GM12878 (cell line): ENCODE measurements around the gene LAMA2. TPM values are rescaled to one million over a fixed set of nuclear protein-coding genes. Genes with fewer than 3 reads are reported as not detected.

Source experiments
- ATAC-seq: fragments of 200-7000 bp; cut with Tn5 transposase; 3 replicates; pipeline ENCODE4 v1.9.1; 2020; ENCODE audit warnings: mild to moderate bottlenecking, moderate library complexity
- BruUV-seq: library from RNA; stranded (reverse); fragments of 400-500 nt; replicated peaks from 2 replicates; lab custom pipeline; 2021; lab: Mats Ljungman, UMichigan
- CTCF ChIA-PET: fragments of 300-600 bp; sonication (Branson Sonifier 250); formaldehyde crosslinking; extraction: SDS; loops from one replicate; lab custom pipeline; 2021; ENCODE audit warnings: inconsistent platforms; lab: Yijun Ruan, JAX
- POLR2A ChIA-PET: fragments of 350-600 bp; formaldehyde crosslinking; extraction: SDS; loops from one replicate; lab custom pipeline; 2021; ENCODE audit warnings: inconsistent platforms; lab: Charles Lee
- RAD21 ChIA-PET: fragments of 300-600 bp; sonication (Branson Sonifier 250); formaldehyde crosslinking; loops from one replicate; lab custom pipeline; 2023; ENCODE audit warnings: antibody characterized with exemption; ENCODE audit not compliant: unreplicated experiment; lab: Charles Lee
- SMC1A ChIA-PET: fragments of 300-600 bp; sonication (Branson Sonifier 250); formaldehyde crosslinking; loops from one replicate; lab custom pipeline; 2023; ENCODE audit not compliant: unreplicated experiment, uncharacterized antibody; lab: Charles Lee
- DNase-seq: peaks from one replicate; pipeline ENCODE4 v3.0.0-alpha.2; 2011; ENCODE audit warnings: low read depth, low spot score
- FAIRE-seq: peaks from 3 replicates; lab custom pipeline; 2011; peaks lifted over from hg19 to GRCh38; lab: Jason Lieb, UNC
- H2AFZ ChIP-seq: 2 replicates; pipeline ENCODE4 v1.6.0; 2011; ENCODE audit warnings: low read depth, low read length, control low read depth; ENCODE audit not compliant: control insufficient read depth
- H3K27ac ChIP-seq: 2 replicates; pipeline ENCODE4 v1.5.1; 2011; ENCODE audit warnings: control low read depth; ENCODE audit not compliant: control insufficient read depth, insufficient read depth
- H3K27me3 ChIP-seq, 2 experiments: replicated peaks in 1 of 2; 2 replicates each; pipeline versions ENCODE4 v1.6.0 to v1.6.1; 2011; ENCODE audit warnings: low read length in 1 of 2; ENCODE audit not compliant: control insufficient read depth in 2 of 2, insufficient read depth in 2 of 2
- H3K36me3 ChIP-seq, 2 experiments: 2 replicates each; pipeline ENCODE4 v1.5.1; 2011; ENCODE audit warnings: low read length in 1 of 2; ENCODE audit not compliant: control insufficient read depth in 2 of 2, insufficient read depth in 2 of 2
- H3K4me1 ChIP-seq: 2 replicates; pipeline ENCODE4 v1.6.1; 2011; ENCODE audit warnings: mild to moderate bottlenecking, low read length, moderate library complexity, mixed read lengths; ENCODE audit not compliant: control insufficient read depth, insufficient read depth
- H3K4me2 ChIP-seq: 2 replicates; pipeline ENCODE4 v1.6.0; 2011; ENCODE audit warnings: control low read depth; ENCODE audit not compliant: control insufficient read depth, insufficient read depth
- H3K4me3 ChIP-seq: fragments of 200-600 bp; sonication (generic); 2 replicates; pipeline ENCODE4 v1.5.1; 2016
- H3K79me2 ChIP-seq: 2 replicates; pipeline ENCODE4 v1.6.0; 2011; ENCODE audit warnings: low read length; ENCODE audit not compliant: control insufficient read depth, insufficient read depth
- H3K9ac ChIP-seq: 2 replicates; pipeline ENCODE4 v1.8.0; 2011; ENCODE audit warnings: low read length, control low read depth, mixed read lengths; ENCODE audit not compliant: control insufficient read depth, insufficient read depth
- H3K9me3 ChIP-seq: replicated peaks from 3 replicates; pipeline ENCODE4 v1.5.1; 2011; ENCODE audit warnings: mild to moderate bottlenecking, low read length; ENCODE audit not compliant: control insufficient read depth, insufficient read depth
- H4K20me1 ChIP-seq: 2 replicates; pipeline ENCODE4 v1.6.0; 2011; ENCODE audit not compliant: control insufficient read depth, insufficient read depth
- CEBPB ChIP-seq, 2 experiments: fragments of 150-350 bp in 1 of 2; IDR thresholded peaks; 2 replicates each; pipeline ENCODE4 v1.6.1; 2012 to 2014; ENCODE audit warnings: low read depth in 2 of 2, low read length in 2 of 2, borderline replicate concordance in 1 of 2, inconsistent platforms in 1 of 2
- ETV6 ChIP-seq, 2 experiments: fragments of 450-650 bp in 1 of 2; IDR thresholded peaks in 1 of 2; conservative IDR thresholded peaks in 1 of 2; 2 replicates each; pipeline ENCODE4 v1.6.1; 2014; ENCODE audit warnings: antibody characterized with exemption in 1 of 2, borderline replicate concordance in 1 of 2, low read depth in 1 of 2, mild to moderate bottlenecking in 1 of 2, moderate library complexity in 1 of 2
- NFXL1 ChIP-seq: fragments of 450-650 bp; IDR thresholded peaks from 2 replicates; pipeline ENCODE4 v1.6.1; 2017; ENCODE audit warnings: antibody characterized with exemption, mild to moderate bottlenecking, borderline replicate concordance
- PAX5 ChIP-seq: IDR thresholded peaks from 2 replicates; pipeline ENCODE4 v1.6.1; 2011; ENCODE audit warnings: low read depth, low read length, borderline replicate concordance
- SP1 ChIP-seq: IDR thresholded peaks from one replicate; pipeline ENCODE4 v1.6.1; 2011; ENCODE audit warnings: low read depth, low read length
- TARDBP ChIP-seq: IDR thresholded peaks from 2 replicates; pipeline ENCODE4 v1.6.1; 2016; ENCODE audit warnings: borderline replicate concordance
- USF2 ChIP-seq: IDR thresholded peaks from 2 replicates; pipeline ENCODE4 v1.6.1; 2011; ENCODE audit warnings: low read depth, low read length, improper control_type of control experiment, borderline replicate concordance
- ZNF24 ChIP-seq: fragments of 450-650 bp; IDR thresholded peaks from 2 replicates; pipeline ENCODE4 v1.6.1; 2017; ENCODE audit warnings: antibody characterized with exemption, mild to moderate bottlenecking
- ZNF274 ChIP-seq: IDR thresholded peaks from one replicate; pipeline ENCODE4 v1.8.0; 2011; ENCODE audit not compliant: insufficient read length, insufficient read depth
- WGBS: methylation state at CpG from one replicate; pipeline ENCODE4 v1.1.6; 2016; ENCODE audit warnings: low lambda C conversion rate; ENCODE audit not compliant: insufficient replicate concordance, insufficient coverage; ENCODE audit errors: missing lambda C conversion rate; 5-methylcytosine and 5-hydroxymethylcytosine counted together
- in situ Hi-C: fragments of 300-500 bp; cut with MboI; formaldehyde crosslinking; loops from 9 replicates; pipeline ENCODE4 v1.14.3; 2018; ENCODE audit warnings: mixed read lengths
- intact Hi-C: fragments of 100-400 bp; cut with micrococcal nuclease; formaldehyde crosslinking; loops from one replicate; pipeline ENCODE4 v1.14.2; 2022; ENCODE audit not compliant: unreplicated experiment
- polyA plus RNA-seq, 11 experiments: library from polyadenylated mRNA; depleted of rRNA in 4 of 11; unstranded in 6 of 11; stranded (reverse) in 5 of 11; fragments of >200 nt; fragmentation: Nextera tagmentation in 4 of 11; fragmentation: Illumina TruSeq in 1 of 11; extraction: Ambion mirVana in 4 of 11; extraction: Trizol in 1 of 11; gene quantifications; 1 replicate in 1 of 11; 2 replicates in 10 of 11; pipeline versions ENCODE4 v1.2.1 to v1.2.3, GENCODE V29; 2011 to 2016; ENCODE audit warnings: inconsistent platforms in 2 of 11, missing spikeins in 2 of 11, low read depth in 1 of 11
- total RNA-seq, 4 experiments: library from RNA; depleted of rRNA in 3 of 4; stranded (reverse); fragments of >200 nt in 3 of 4; fragmentation: Illumina TruSeq in 1 of 4; extraction: Trizol in 1 of 4; gene quantifications; 2 replicates each; pipeline versions ENCODE4 v1.2.1 to v1.2.3, GENCODE V29; 2013 to 2021
- TF ChIP-seq, protein P1 (sequence below): fragments of 450-650 bp; IDR thresholded peaks from 2 replicates; pipeline ENCODE4 v1.6.1; 2017; ENCODE audit warnings: mild to moderate bottlenecking, moderate library complexity

Gene LAMA2
- total and polyA plus RNA-seq, 10 of the 15 experiments (the other 5 are each of a cell fraction or from before 2014, with no cell fraction given), result 0.04 to 2.0 (median 0.37) TPM; not detected in 1

DNA sequence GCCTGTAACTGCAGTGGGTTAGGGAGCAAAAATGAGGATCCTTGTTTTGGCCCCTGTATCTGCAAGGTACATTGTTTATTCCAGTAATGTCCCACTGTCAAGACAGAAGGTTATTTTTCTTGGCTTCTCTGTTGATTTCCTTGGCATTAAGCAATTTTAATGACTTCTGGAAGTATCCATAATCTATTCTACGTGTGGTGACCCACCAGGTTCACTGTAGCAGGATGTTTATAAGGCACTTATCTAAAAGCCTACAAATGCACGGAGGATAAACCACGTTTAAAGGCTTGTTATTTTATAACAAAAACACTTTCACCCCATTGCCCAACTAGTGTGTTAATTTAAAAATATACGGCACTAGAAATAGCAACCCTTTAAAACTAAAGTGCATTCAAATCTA lies 294.9 kb downstream of the LAMA2 start (continued):
- TF ChIP-seq, protein P1, sequence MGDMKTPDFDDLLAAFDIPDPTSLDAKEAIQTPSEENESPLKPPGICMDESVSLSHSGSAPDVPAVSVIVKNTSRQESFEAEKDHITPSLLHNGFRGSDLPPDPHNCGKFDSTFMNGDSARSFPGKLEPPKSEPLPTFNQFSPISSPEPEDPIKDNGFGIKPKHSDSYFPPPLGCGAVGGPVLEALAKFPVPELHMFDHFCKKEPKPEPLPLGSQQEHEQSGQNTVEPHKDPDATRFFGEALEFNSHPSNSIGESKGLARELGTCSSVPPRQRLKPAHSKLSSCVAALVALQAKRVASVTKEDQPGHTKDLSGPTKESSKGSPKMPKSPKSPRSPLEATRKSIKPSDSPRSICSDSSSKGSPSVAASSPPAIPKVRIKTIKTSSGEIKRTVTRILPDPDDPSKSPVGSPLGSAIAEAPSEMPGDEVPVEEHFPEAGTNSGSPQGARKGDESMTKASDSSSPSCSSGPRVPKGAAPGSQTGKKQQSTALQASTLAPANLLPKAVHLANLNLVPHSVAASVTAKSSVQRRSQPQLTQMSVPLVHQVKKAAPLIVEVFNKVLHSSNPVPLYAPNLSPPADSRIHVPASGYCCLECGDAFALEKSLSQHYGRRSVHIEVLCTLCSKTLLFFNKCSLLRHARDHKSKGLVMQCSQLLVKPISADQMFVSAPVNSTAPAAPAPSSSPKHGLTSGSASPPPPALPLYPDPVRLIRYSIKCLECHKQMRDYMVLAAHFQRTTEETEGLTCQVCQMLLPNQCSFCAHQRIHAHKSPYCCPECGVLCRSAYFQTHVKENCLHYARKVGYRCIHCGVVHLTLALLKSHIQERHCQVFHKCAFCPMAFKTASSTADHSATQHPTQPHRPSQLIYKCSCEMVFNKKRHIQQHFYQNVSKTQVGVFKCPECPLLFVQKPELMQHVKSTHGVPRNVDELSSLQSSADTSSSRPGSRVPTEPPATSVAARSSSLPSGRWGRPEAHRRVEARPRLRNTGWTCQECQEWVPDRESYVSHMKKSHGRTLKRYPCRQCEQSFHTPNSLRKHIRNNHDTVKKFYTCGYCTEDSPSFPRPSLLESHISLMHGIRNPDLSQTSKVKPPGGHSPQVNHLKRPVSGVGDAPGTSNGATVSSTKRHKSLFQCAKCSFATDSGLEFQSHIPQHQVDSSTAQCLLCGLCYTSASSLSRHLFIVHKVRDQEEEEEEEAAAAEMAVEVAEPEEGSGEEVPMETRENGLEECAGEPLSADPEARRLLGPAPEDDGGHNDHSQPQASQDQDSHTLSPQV, result no peak

- no peak overlapping the region for H2AFZ ChIP-seq
- SMC1A ChIA-PET, result no interaction called here
- no peaks in the 10 kb centered on the region for H3K27me3 ChIP-seq
- H4K20me1 ChIP-seq, result no peaks in the 10 kb centered on the region
- no peak overlapping the region for H3K9ac ChIP-seq
- no peak overlapping the region for H3K4me2 ChIP-seq
- no peak overlapping the region for H3K27ac ChIP-seq
- no peak for ATAC-seq
- in situ Hi-C loops, result no loop called here
- TF ChIP-seq ETV6 (conservative IDR thresholded peaks at IDR 0.05 in 1 of 2, IDR thresholded peaks at IDR 0.05 in 1 of 2; ENCODE audit: borderline replicate concordance in 1 of 2, low read depth in 1 of 2), result no peak
- no peak for TF ChIP-seq USF2
- no peak for TF ChIP-seq ZNF24
- no peak for TF ChIP-seq SP1
- TF ChIP-seq CEBPB (IDR thresholded peaks at IDR 0.05; ENCODE audit: borderline replicate concordance in 1 of 2, low read depth in 2 of 2, low read length in 2 of 2), result no peak
- no peak for TF ChIP-seq ZNF274
- no peak for TF ChIP-seq TARDBP
- TF ChIP-seq NFXL1, result no peak
- no peak for TF ChIP-seq PAX5
- TF ChIP-seq, all 136 proteins: peak for 0
- FAIRE-seq (no peak), DNase-seq (no peak)
- WGBS, result 15% methylated on average over 3 of the region's 3 CpGs
- H3K79me2 ChIP-seq, result no peaks in the 10 kb centered on the region
- H3K4me1 ChIP-seq, result no peaks in the 10 kb centered on the region
- ChIA-PET POLR2A (no interaction called here), CTCF (no interaction called here), RAD21 (no interaction called here)
- no TSS peak for BruUV-seq
- no peaks in the 10 kb centered on the region for H3K9me3 ChIP-seq
- H3K36me3 ChIP-seq, result no peaks in the 10 kb centered on the region
- intact Hi-C loops, result no loop called here
- H3K4me3 ChIP-seq, result no peak overlapping the region
Observed at GRCh38 chr6:129179283-129179682, 296.3 kb downstream of the LAMA2 start.
